Activated CD8-positive, alpha-beta memory T cell treated with anti-CD3 and anti-CD28 coated beads for 24 hours (primary cell): ENCODE data around the gene LDLRAD4.
A peak's percentile ranks its signal among the peaks of the same experiment; 100 is the strongest.

Experiments
- DNase-seq: peaks from one replicate; pipeline ENCODE4 v3.0.0-alpha.2; 2020

The LDLRAD4 gene

GRCh38 chr18:13232086-13232917 lies 13.7 kb downstream of the LDLRAD4 start:
- DNase-seq, result peak; percentile 53

GRCh38 chr18:13232971-13233786 lies 14.6 kb downstream of the LDLRAD4 start:
- DNase-seq, result peak; percentile 28

GRCh38 chr18:13233787-13234783 lies 15.5 kb downstream of the LDLRAD4 start:
- peak; percentile 48 for DNase-seq

GRCh38 chr18:13235421-13235831 lies 16.9 kb downstream of the LDLRAD4 start:
- peak; percentile 15 for DNase-seq

GRCh38 chr18:13235981-13236380 lies 17.4 kb downstream of the LDLRAD4 start:
- DNase-seq, result no peak

- peak; percentile 50 for DNase-seq
Measured at GRCh38 chr18:13236411-13236810, 17.9 kb downstream of the LDLRAD4 start.

GRCh38 chr18:13237073-13237472 lies 18.5 kb downstream of the LDLRAD4 start:
- DNase-seq, result peak; percentile 47

- peak; percentile 15 for DNase-seq
Measured at GRCh38 chr18:13237641-13238040, 19.1 kb downstream of the LDLRAD4 start.

- DNase-seq, result peak; percentile 35
Measured at GRCh38 chr18:13239171-13239956, 20.8 kb downstream of the LDLRAD4 start.

GRCh38 chr18:13240060-13240725 lies 21.6 kb downstream of the LDLRAD4 start:
- DNase-seq, result peak; percentile 41

GRCh38 chr18:13241083-13241892 lies 22.7 kb downstream of the LDLRAD4 start:
- DNase-seq, result peak; percentile 45

- no peak for DNase-seq
Measured at GRCh38 chr18:13241893-13242175, 23.3 kb downstream of the LDLRAD4 start.

- peak; percentile 40 for DNase-seq
Measured at GRCh38 chr18:13242797-13243196, 24.2 kb downstream of the LDLRAD4 start.

GRCh38 chr18:13243363-13243762 lies 24.8 kb downstream of the LDLRAD4 start:
- peak; percentile 15 for DNase-seq

GRCh38 chr18:13244135-13244534 lies 25.6 kb downstream of the LDLRAD4 start:
- DNase-seq, result no peak

GRCh38 chr18:13245481-13246000 lies 27.0 kb downstream of the LDLRAD4 start:
- DNase-seq, result peak; percentile 47

GRCh38 chr18:13246121-13246520 lies 27.6 kb downstream of the LDLRAD4 start:
- peak; percentile 35 for DNase-seq

- DNase-seq, result no peak
Measured at GRCh38 chr18:13246591-13246990, 28.0 kb downstream of the LDLRAD4 start.

- DNase-seq, result no peak
Measured at GRCh38 chr18:13247506-13247905, 28.9 kb downstream of the LDLRAD4 start.
